Cardiac fibroblast (primary cell): ENCODE data around the gene ELAVL2.

Experiments
- DNase-seq, 2 donors: peaks; one replicate each; pipeline versions ENCODE4 v3.0.0 to v3.0.0-alpha.2; 2010; ENCODE audit warnings: low read depth in 2 of 2
- H3K4me3 ChIP-seq, 2 donors: replicated peaks in 1 of 2; 1 replicate in 1 of 2; 2 replicates in 1 of 2; pipeline ENCODE4 v1.5.1; 2011; ENCODE audit warnings: low read depth in 2 of 2, low read length in 2 of 2, mild to moderate bottlenecking in 2 of 2, moderate library complexity in 1 of 2
- CTCF ChIP-seq: IDR thresholded peaks from one replicate; pipeline ENCODE4 v1.5.1; 2011; ENCODE audit warnings: low read depth, mild to moderate bottlenecking, low read length, inconsistent platforms

The ELAVL2 gene

DNA sequence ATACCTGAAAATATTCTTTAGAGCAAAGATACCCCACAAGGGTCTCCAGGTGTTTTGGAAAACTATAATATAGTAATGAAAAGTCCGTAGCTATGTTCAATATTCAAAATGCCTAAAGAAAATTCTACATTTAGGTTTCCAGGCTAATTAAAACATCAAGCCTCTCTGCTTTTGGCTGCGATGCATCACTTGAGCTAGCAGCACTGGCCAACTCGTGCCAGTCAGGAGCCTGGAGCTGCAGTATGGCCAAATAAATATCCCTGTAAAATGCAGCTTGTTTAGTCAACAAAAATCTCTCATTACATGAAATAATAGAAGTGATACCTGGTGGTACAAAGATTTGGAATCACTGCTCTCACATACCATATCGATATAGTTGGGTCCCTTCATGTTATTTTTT, 181.1 kb downstream of the ELAVL2 start:
- no peak for DNase-seq
- H3K4me3 ChIP-seq = no peak overlapping the region
- no peak for TF ChIP-seq CTCF

- no peak for TF ChIP-seq CTCF
- H3K4me3 ChIP-seq = no peak overlapping the region
- no peak for DNase-seq
These were observed 181.7 kb downstream of the ELAVL2 start for GRCh38 chr9:23644326-23644725.

DNA sequence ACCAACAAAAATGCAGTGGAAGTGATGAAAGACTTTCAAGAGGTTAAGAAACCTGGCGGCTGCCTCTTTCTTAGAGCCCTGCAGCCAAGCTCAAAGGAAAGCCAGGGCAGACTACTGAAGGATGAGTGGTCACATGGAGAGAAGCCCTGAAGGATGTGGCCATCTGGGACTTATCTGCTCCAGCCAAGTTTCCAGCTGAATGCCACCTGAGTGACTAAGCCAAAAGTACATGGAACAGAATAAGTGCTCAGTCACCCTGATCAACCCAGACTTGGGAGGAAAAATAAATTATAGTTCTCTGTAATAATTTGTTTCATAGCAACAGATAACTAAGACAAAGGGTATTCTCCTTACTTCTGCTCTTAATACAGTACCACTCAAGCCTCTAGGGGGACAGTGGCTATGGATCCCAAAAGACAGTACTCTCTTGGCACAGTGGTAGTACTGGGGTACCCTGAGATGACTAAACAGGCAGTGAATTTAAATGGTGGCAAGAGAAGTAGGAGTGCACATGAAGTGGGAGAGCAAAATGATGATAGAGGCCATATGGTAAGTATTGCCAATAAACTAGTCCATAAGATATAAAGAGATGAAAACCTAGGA, 182.3 kb downstream of the ELAVL2 start:
- H3K4me3 ChIP-seq = no peak overlapping the region
- DNase-seq = no peak
- TF ChIP-seq CTCF = no peak
